Panc1 (cell line): ENCODE results near the gene AGPAT3. TPM values are rescaled to one million over a fixed set of nuclear protein-coding genes. Genes with fewer than 3 reads are reported as not detected.

Experiments used
- ATAC-seq: fragments of 200-7000 bp; cut with Tn5 transposase; 2 replicates; pipeline ENCODE4 v1.9.1; 2020; ENCODE audit warnings: mild to moderate bottlenecking, moderate library complexity
- BruUV-seq: library from RNA; stranded (reverse); fragments of 400-500 nt; replicated peaks from 2 replicates; lab custom pipeline; 2021; lab: Mats Ljungman, UMichigan
- CTCF ChIA-PET: fragments of 300-600 bp; sonication (Branson Sonifier 250); formaldehyde crosslinking; loops from one replicate; lab custom pipeline; 2022; ENCODE audit warnings: antibody characterized with exemption; lab: Charles Lee
- POLR2A ChIA-PET: fragments of 300-600 bp; sonication (Branson Sonifier 250); formaldehyde crosslinking; loops from one replicate; lab custom pipeline; 2022; ENCODE audit warnings: antibody characterized with exemption; lab: Charles Lee
- DNase-seq: peaks from one replicate; pipeline ENCODE4 v3.0.0-alpha.2; 2010; ENCODE audit warnings: low read depth, low spot score
- H3K27ac ChIP-seq: 2 replicates; pipeline ENCODE4 v1.5.1; 2011; ENCODE audit warnings: mild to moderate bottlenecking, low read length, inconsistent platforms
- H3K27me3 ChIP-seq: fragments of 200-500 bp; sonication (Bioruptor generic); 2 replicates; pipeline ENCODE4 v1.6.0; 2014; ENCODE audit warnings: low read length, inconsistent platforms; ENCODE audit not compliant: control insufficient read depth, insufficient read depth
- H3K36me3 ChIP-seq: fragments of 200-500 bp; sonication (Bioruptor generic); 2 replicates; pipeline ENCODE4 v1.5.1; 2014; ENCODE audit warnings: inconsistent platforms, mild to moderate bottlenecking, low read length, moderate library complexity; ENCODE audit not compliant: control insufficient read depth, insufficient read depth
- H3K4me1 ChIP-seq: 2 replicates; pipeline ENCODE4 v1.5.1; 2011; ENCODE audit warnings: inconsistent platforms, mild to moderate bottlenecking, low read length, moderate library complexity; ENCODE audit not compliant: control insufficient read depth, insufficient read depth
- H3K4me3 ChIP-seq, 2 experiments: 2 replicates each; pipeline ENCODE4 v1.5.1; 2011 to 2012; ENCODE audit warnings: low read depth in 2 of 2, low read length in 2 of 2, mild to moderate bottlenecking in 2 of 2, inconsistent platforms in 1 of 2, moderate library complexity in 1 of 2
- H3K9me3 ChIP-seq: fragments of 200-500 bp; sonication (Bioruptor generic); 2 replicates; pipeline ENCODE4 v1.5.1; 2014; ENCODE audit warnings: low read depth, mild to moderate bottlenecking, inconsistent platforms, low read length, moderate library complexity; ENCODE audit not compliant: control insufficient read depth, insufficient read depth
- CTCF ChIP-seq: fragments of 450-650 bp; IDR thresholded peaks from 2 replicates; pipeline ENCODE4 v1.5.1; 2017; ENCODE audit warnings: mild to moderate bottlenecking
- POLR2AphosphoS5 ChIP-seq: IDR thresholded peaks from 2 replicates; pipeline ENCODE4 v1.6.1; 2012; ENCODE audit warnings: mild to moderate bottlenecking, low read depth, low read length, moderate library complexity
- REST ChIP-seq, 2 experiments: IDR thresholded peaks; 2 replicates each; pipeline ENCODE4 v1.6.1; 2011 to 2012; ENCODE audit warnings: low read depth in 2 of 2, control low read depth in 1 of 2, low read length in 1 of 2, mild to moderate bottlenecking in 1 of 2, moderate library complexity in 1 of 2; ENCODE audit not compliant: insufficient read depth in 1 of 2
- SIN3A ChIP-seq: IDR thresholded peaks from 2 replicates; pipeline ENCODE4 v1.6.1; 2012; ENCODE audit warnings: low read depth, mild to moderate bottlenecking, low read length, moderate library complexity, borderline replicate concordance; ENCODE audit not compliant: insufficient read depth
- TCF7L2 ChIP-seq: IDR thresholded peaks from 2 replicates; pipeline ENCODE4 v1.6.1; 2011; ENCODE audit warnings: mild to moderate bottlenecking, low read depth, low read length, inconsistent platforms
- in situ Hi-C: cut with HindIII; loops from 2 replicates; pipeline ENCODE4 v1.10.0; 2016; ENCODE audit warnings: low sequenced_read_pairs, low pct_unique_long_range_greater_than_20kb
- intact Hi-C: fragments of 100-400 bp; cut with micrococcal nuclease; formaldehyde crosslinking; loops from one replicate; pipeline ENCODE4 v1.10.0; 2022; ENCODE audit not compliant: unreplicated experiment
- total RNA-seq: library from RNA; stranded (reverse); gene quantifications from one replicate; pipeline ENCODE4 v1.2.1, GENCODE V29; 2021; ENCODE audit not compliant: unreplicated experiment

Gene AGPAT3
- total RNA-seq, 1 experiment from 2014 or later = 40.1 TPM

- intact Hi-C loops = no loop called here
- H3K27me3 ChIP-seq = no peaks in the 10 kb centered on the region
- H3K4me1 ChIP-seq = no peaks in the 10 kb centered on the region
- DNase-seq (no peak), ATAC-seq (no peak)
- ChIA-PET CTCF (no interaction called here), POLR2A (no interaction called here)
- in situ Hi-C loops = no loop called here
- BruUV-seq = no TSS peak
- no peak overlapping the region for H3K4me3 ChIP-seq
- no peak overlapping the region for H3K27ac ChIP-seq
- H3K36me3 ChIP-seq = no peaks in the 10 kb centered on the region
- TF ChIP-seq POLR2AphosphoS5 (no peak), CTCF (no peak), SIN3A (no peak), REST (IDR thresholded peaks at IDR 0.05; ENCODE audit: insufficient read depth in 1 of 2, low read depth in 2 of 2, low read length in 1 of 2) (no peak), TCF7L2 (no peak)
- no peaks in the 10 kb centered on the region for H3K9me3 ChIP-seq
Measured at GRCh38 chr21:43991447-43991991, 126.5 kb downstream of the AGPAT3 start.

- Histone ChIP-seq H3K27ac (no peak overlapping the region), H3K4me1 (no peaks in the 10 kb centered on the region), H3K36me3 (no peaks in the 10 kb centered on the region), H3K9me3 (no peaks in the 10 kb centered on the region), H3K27me3 (no peaks in the 10 kb centered on the region), H3K4me3 (no peak overlapping the region)
- POLR2A ChIA-PET = no interaction called here
- no peak for DNase-seq
- TF ChIP-seq SIN3A = no peak
- TF ChIP-seq TCF7L2 = no peak
- TF ChIP-seq REST (IDR thresholded peaks at IDR 0.05; ENCODE audit: insufficient read depth in 1 of 2, low read depth in 2 of 2, low read length in 1 of 2) = no peak
- no peak for TF ChIP-seq POLR2AphosphoS5
- TF ChIP-seq CTCF = no peak
- intact Hi-C loops = no loop called here
- CTCF ChIA-PET = no interaction called here
- no TSS peak for BruUV-seq
- in situ Hi-C loops = no loop called here
- no peak for ATAC-seq
Measured at GRCh38 chr21:43992121-43992520, 127.1 kb downstream of the AGPAT3 start.
